Ovary (tissue), 1 donor: ENCODE data around the gene EYA4.

Experiments
- EP300 ChIP-seq: sonication (generic); formaldehyde crosslinking; IDR thresholded peaks from one replicate; pipeline ENCODE4 v1.6.1; 2017; ENCODE audit warnings: antibody characterized with exemption
- POLR2A ChIP-seq: fragments of 450-650 bp; IDR thresholded peaks from one replicate; pipeline ENCODE4 v1.6.1; 2017; ENCODE audit warnings: antibody characterized with exemption, mild to moderate bottlenecking, moderate library complexity

DNA sequence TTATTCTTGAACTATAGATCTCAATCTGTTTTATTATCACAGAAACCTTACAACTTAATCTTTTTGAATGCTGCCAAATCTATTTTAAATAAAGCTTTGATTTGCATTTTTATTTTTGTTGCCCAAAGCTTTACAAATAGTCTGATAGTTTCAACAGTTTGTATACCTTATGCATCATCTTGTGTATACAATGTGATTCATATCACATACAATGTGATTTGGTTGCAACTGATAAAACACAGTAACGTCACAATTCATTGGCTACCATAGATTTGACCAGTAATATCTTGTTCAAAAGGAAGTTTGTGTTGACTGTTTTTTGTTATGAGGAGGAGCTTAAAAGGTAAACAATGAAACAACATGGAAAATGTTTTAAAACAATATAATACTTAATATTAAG lies 110.9 kb downstream of the EYA4 start:
- TF ChIP-seq POLR2A (no peak), EP300 (no peak)
